ENCODE measurements around the gene DDA1.
"Not testable (repeated sequence)": the region's sequence is repeated elsewhere in the genome, so short reads cannot be mapped to it uniquely, and the experiment has no call there.

DDA1 gene

DNA sequence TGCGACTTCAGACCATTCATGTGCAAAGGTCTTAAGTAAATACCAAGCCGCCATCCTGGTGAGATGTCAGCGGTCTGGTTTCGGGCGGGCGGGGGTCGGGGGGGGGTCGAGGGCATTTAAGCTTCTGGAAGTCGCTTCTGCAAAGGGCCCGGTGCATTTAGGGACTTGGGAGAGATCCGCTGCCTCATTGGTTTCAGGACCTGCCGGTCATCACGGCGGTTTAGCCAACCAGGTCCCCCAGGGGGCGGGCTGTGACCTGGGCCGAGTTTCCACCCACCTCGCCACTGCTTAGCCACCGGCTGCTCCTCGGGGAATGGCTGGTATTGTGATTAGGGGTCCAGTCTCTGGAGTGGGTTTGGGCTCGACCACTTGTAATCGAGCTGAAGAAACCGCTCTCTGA is 19.9 kb upstream of the DDA1 start:
- peak; percentile 94 for DNase-seq

DNA sequence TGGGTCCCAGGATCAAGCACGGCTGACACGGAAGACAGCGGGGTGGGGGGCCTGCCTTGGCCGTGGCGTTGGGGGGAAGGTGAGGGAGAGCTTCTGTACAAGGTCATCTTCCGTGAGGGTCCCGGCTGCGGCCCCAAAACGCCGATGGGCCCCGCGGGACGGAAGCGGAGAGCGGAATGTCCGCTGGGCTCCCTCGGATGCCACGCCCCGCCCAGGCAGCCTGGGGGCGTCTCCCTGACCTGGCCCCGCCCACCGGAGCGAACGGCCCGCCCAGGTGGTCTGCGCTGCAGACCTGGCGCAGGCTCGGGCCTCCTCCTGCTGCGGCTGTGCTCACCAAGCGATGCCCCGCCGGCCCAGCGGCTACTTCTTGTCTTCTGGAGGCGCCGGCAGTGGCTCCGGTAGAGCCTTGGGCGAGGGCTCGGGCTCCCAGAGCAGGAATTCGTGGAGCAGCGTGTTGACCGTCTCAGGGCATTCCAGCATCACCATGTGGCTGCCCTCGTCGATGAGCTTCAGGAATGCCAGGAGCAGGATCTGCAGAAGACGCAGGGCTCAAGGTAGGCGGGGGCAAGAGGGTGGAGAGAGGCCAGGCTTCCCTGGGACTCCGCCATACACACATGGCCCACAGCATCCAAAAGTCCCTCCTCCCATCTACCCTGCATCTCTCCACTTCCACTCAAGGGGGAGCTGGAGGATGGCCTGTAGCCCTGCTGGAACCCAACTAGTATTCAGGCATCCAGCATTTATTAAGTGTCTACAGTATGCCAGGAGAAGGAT is 16.9 kb upstream of the DDA1 start:
- peak; percentile 95 for DNase-seq

DNA sequence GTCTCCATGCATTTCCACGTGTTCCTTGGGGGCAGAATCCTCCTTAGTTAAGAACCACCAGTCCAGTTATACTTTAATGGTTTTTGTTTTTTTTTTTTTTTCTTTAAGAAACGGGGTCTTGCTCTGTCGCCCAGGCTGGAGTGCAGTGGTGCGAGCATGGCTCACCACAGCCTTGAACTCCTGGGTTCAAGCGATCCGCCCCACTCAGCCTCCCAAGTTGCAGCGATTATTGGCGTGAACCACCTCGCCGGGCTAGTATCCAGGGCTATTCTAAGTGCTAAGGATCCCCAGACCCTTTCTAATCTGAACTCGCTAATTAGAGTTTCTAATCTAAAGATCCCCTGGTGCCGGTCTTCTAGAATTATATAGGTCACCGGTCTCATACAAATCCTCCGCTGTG is 15.8 kb upstream of the DDA1 start:
- DNase-seq, result no peak

- peak; percentile 70 for DNase-seq
Measured at GRCh38 chr19:17294051-17294891, 15.1 kb upstream of the DDA1 start.

DNA sequence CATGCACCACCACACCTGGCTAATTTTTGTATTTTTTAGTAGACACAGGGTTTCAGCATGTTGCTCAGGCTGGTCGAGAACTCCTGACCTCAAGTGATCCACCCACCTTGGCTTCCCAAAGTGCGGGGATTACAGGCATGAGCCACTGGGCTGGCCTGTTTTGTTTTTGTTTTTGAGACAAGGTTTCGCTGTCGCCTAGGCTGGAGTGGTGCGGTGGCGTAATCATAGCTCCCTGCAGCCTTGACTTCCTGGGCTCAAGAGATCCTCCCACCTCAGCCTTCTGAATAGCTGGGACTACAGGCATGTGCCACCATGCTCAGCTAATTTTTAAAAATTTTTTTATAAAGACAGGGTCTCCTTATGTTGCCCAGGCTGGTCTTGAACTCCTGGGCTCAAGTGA is 13.8 kb upstream of the DDA1 start:
- DNase-seq, result not testable (repeated sequence)

DNA sequence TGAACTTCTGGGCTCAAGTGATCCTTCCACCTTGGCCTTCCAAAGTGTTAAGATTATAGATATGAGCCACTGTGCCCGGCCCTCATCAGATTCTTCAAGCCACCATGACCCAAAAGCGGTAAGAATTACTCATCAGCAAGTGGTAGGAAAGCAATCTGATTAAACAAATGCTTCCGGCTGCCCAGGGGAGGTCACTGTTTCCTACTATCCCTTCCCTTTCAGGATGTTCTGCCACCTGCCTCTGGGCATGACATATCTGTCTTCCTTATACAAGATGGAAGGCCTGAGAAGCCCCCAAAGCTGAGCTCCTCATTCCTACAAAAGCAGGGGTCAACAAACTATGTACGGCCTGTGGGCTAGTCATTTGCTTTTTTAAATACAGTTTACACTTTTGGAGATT is 13.1 kb upstream of the DDA1 start:
- DNase-seq, result peak; percentile 50

GRCh38 chr19:17296976-17297375 is 12.4 kb upstream of the DDA1 start:
- DNase-seq, result no peak

DNA sequence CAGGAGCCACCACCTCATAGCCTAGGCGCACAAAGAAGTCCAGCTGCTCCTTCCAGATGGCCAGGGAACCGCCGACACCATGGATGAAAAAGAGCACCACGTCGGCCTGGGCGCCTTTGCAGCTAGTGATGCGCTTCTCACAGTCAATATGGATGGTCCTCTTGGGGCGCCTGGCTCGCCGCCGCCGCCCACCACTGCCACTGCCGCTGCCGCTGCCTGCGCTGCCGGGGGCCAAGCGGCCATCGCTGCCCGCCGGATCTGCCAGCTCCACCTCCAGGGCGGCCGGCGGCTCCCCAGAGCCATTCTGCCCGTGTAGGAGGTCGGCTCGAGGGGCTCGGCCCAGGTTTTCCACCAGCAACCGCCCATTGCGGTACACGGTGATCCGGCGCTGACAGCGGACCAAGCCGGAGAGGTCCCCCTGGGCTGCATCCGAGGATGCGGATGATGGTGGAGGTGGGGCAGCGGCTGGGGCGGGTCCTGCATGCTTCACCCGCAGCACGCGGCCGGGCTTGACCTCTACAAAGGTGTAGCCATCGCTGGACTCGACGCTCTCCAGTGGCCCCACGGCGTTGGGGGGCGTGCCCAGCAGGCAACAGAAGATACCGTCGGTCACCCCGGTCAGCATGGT is 8.3 kb upstream of the DDA1 start:
- DNase-seq, result no peak

DNA sequence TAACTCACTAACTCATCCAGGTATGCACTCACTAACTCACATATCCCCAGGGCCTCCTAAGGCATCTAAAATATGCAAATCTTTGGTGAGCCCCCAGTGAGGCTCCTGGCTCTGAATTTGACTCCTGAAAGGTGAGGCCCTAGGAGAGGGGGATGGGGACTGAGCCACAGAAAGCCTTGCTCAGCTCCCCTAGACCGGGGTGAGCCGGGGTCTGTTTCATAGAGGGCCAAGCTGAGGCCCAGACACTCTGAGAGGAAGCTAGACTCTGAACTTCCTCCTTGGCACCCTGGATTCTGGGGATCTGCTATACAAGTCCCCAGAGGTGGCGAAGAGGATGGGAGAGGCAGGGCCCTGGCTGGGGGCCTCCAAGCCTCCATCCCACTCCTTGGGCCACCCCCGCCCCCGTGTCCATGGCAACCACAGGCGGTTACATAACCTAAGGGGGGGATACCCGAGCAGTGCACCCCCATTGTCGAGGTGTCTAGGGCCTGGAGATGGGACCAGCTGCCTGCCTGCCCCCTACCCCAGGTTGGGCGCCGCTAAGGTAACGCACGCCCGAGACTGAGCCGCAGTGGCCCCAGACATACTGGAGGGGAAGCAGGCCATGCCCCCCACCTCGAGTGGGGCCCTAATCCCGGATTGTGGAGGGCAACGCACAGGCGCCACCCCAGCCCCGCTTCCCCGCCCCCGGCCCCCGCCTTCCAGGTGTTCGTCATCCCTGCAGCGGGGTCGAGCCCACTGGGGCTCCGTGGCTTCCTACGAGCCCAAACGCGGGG is 6.8 kb upstream of the DDA1 start:
- DNase-seq, result peak; percentile 45

DNA sequence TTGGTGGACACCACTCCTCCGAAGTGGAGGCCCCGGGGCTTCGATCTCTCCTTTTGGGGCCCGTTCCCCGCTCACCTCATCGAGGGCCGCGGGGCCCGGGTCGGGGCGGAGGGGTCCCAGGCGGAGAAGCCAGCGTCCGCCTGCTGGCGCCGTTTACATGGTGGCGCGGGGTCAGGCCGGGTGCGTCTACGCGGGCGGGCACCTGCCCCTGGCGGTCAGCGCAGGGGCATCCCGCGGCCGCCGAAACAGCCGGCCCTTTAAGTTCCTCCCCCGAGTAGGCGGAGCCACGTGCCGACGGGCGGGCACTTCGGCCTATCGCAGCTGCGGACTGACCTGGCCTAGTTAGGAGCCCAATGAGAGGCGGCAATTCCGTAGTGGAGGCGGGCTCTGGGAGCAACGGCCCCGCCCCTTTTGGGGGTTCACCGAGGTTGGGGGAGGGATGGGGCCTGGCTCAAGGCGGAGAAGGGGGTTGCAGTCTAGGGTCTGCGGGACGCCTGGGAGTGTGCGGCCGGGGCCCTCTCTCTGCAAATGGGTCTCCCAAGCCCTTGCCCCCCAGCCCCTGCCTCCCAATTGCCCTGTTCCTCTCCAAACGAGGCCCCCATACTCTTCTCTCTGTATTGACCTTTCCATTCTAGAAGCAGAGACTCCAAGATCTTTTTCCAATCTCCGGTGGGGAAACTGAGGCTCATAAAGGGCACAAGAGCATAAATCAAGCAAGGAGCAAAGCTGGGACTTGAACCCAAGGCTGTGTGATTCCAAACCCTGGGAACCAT is 6.0 kb upstream of the DDA1 start, which contains the start of gene ABHD8:
Gene ABHD8 (minus strand): TSS at position 259 of the 773 bp plus-strand sequence. CDS start 1,809 bp downstream, outside the sequence.
- DNase-seq, result peak; percentile 98

GRCh38 chr19:17303940-17304267 is 5.5 kb upstream of the DDA1 start:
- no peak for DNase-seq

DNA sequence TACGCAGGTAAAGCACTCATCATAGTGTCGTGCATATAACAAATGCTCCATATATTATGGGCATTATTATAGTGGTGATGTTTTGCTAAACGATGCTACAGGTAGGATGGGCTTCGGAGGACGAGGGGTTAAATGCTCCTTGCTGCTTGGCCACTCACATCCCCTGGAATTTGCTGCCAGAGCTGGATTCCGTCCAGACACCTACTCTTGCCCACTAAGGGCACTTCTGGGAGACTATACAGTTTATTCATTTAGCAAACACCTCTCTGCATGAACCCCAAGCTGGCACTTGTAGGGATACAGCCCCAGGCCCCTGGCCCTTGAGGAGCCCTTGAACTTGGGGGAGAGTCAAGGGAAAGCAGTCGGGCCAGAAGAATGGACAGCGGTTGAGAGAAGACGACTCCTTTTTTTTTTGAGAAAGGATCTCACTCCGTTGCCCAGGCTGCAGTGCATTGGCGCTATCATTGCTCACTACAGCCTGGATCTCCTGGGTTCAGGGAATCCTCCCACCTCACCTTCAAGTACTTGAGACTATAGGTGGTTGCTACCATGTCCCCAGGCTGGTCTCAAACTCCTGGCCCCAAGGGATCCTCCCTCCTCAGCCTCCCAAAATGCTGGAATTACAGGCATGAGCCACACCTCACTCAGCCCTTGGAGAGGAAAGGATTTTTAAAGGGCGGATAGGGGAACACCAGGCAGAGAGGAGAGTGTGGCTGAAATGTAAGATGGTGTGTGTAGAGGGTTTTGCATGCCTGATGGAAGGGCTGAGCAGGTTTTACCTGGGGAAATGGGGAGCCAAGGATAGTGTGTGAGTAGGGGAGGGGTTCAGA is 4.8 kb upstream of the DDA1 start:
- DNase-seq, result no peak

GRCh38 chr19:17305216-17305516 is 4.2 kb upstream of the DDA1 start:
- no peak for DNase-seq

GRCh38 chr19:17305517-17306284 is 3.7 kb upstream of the DDA1 start, which contains the start of gene MRPL34:
MRPL34 (plus strand) TSS chr19:17305872; CDS start chr19:17305893, 21 bp downstream.
- DNase-seq, result peak; percentile 99

GRCh38 chr19:17306285-17306714 is 3.1 kb upstream of the DDA1 start:
- DNase-seq, result peak; percentile 46

DNA sequence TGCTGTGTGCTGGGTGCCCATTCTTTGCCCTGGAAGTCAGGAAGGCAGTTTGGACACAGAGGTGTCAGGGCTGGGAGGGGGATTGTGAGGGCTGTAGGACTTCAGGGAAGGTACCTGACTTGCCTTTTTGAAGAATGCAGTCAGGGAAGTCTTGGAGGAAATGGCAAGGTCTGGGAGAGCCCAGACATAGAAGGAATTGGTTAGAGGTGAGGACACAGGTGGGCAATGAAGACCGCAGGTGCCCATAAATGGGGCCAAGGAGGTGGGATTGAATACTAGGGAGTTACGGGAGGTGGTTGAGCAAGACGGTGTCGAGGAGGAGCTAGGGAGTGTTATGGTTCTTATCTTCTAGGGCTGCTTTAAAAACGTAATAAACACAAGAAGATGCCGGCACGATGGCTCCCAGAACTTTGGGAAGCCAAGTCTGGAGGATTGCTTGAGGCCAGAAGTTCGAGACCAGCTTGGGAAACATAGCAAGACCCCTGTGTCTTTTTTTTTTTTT is 1.4 kb upstream of the DDA1 start:
- DNase-seq, result no peak

GRCh38 chr19:17309965-17310461 is 650 bp downstream of the DDA1 start:
- DNase-seq, result peak; percentile 36

DNA sequence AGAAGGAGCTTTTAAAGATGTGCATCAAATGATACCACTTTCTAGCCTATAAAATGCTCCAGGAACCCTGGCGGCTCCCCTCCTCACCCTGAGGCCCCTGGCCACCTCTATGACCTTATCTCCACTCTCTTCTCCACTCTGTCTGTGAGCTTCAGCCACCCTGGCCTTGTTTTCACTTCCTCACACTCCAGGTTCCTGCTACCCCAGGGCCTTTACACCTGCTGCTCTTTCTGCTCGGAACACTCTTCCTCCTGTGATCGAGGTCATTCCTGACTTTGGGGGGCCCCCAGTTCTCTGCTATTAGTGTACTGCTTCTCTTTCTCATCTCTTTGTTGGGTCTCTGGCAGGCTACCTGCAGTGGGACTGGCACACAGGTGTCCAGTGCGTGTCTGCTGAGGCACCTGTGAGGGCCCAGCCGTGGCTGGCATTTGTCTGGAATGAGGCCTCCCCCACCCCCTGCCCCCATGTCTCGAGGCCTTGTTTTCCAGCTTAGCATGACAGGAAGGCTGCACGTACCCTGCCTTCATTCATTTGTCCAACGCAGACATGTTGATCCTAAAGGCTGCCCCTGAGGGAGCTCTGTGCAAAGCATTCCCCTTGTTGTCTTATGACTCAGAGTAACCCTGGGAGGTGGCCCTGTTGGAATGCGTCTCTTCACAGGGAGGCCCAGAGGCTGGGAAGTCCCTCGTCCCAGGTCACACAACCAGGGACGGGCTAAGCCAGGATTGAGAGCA is 2.3 kb downstream of the DDA1 start:
- no peak for DNase-seq
